ENCODE results near the gene RCC1.

The RCC1 gene

GRCh38 chr1:28551381-28551780 lies 45.5 kb downstream of the RCC1 start:
- H3K4me3 ChIP-seq (ENCODE audit: low read depth, low read length) = no peak overlapping the region

GRCh38 chr1:28552758-28553663 lies 47.2 kb downstream of the RCC1 start, which contains the start of gene TRNAU1AP:
Gene TRNAU1AP, plus strand, starts transcription at chr1:28553085. Its CDS starts 26 bp downstream, at chr1:28553111.
- peak; percentile 87 for DNase-seq (ENCODE audit: low read depth)
- no peak for TF ChIP-seq CTCF (IDR thresholded peaks at IDR 0.05; ENCODE audit: low read depth, low read length, missing control alignments)
- peak within 1 kb of the TSS; percentile 89 for H3K4me3 ChIP-seq (ENCODE audit: low read depth, low read length)

More at GRCh38 chr1:28551381-28551780, 45.5 kb downstream of the RCC1 start:
- TF ChIP-seq CTCF (IDR thresholded peaks at IDR 0.05; ENCODE audit: low read depth, low read length, missing control alignments) = no peak
- DNase-seq (ENCODE audit: low read depth) = no peak

- TF ChIP-seq CTCF (IDR thresholded peaks at IDR 0.05; ENCODE audit: low read depth, low read length, missing control alignments) = no peak
- H3K4me3 ChIP-seq (ENCODE audit: low read depth, low read length) = no peak overlapping the region
- no peak for DNase-seq (ENCODE audit: low read depth)
Observed at GRCh38 chr1:28560886-28561285, 55.0 kb downstream of the RCC1 start.

- TF ChIP-seq CTCF (IDR thresholded peaks at IDR 0.05; ENCODE audit: low read depth, low read length, missing control alignments) = no peak
- no peak overlapping the region for H3K4me3 ChIP-seq (ENCODE audit: low read depth, low read length)
- DNase-seq (ENCODE audit: low read depth) = no peak
Observed at GRCh38 chr1:28564310-28564709, 58.5 kb downstream of the RCC1 start.

GRCh38 chr1:28565040-28565439 lies 59.2 kb downstream of the RCC1 start:
- TF ChIP-seq CTCF (IDR thresholded peaks at IDR 0.05; ENCODE audit: low read depth, low read length, missing control alignments) = no peak
- no peak for DNase-seq (ENCODE audit: low read depth)
- H3K4me3 ChIP-seq (ENCODE audit: low read depth, low read length) = no peak overlapping the region

GRCh38 chr1:28565726-28566125 lies 59.9 kb downstream of the RCC1 start:
- H3K4me3 ChIP-seq (ENCODE audit: low read depth, low read length) = no peak overlapping the region
- TF ChIP-seq CTCF (IDR thresholded peaks at IDR 0.05; ENCODE audit: low read depth, low read length, missing control alignments) = no peak
- DNase-seq (ENCODE audit: low read depth) = no peak
